Choroid plexus epithelial cell (primary cell): ENCODE data around the gene FRY.
A peak's percentile ranks its signal among the peaks of the same experiment; 100 is the strongest.

Experiments
- DNase-seq: peaks from one replicate; pipeline ENCODE4 v3.0.0-alpha.2; 2010; ENCODE audit warnings: low read depth
- H3K4me3 ChIP-seq: 2 replicates; pipeline ENCODE4 v1.5.1; 2011; ENCODE audit warnings: low read depth, mild to moderate bottlenecking, control low read depth, low read length, moderate library complexity
- TF ChIP-seq, protein P1 (sequence below): conservative IDR thresholded peaks from 2 replicates; pipeline ENCODE4 v1.5.1; 2011; ENCODE audit warnings: low read depth, mild to moderate bottlenecking, control low read depth, inconsistent platforms, low read length, moderate library complexity

Gene FRY

GRCh38 chr13:32039528-32039927 lies 8.0 kb downstream of the FRY start:
- DNase-seq = no peak
- TF ChIP-seq, protein P1, sequence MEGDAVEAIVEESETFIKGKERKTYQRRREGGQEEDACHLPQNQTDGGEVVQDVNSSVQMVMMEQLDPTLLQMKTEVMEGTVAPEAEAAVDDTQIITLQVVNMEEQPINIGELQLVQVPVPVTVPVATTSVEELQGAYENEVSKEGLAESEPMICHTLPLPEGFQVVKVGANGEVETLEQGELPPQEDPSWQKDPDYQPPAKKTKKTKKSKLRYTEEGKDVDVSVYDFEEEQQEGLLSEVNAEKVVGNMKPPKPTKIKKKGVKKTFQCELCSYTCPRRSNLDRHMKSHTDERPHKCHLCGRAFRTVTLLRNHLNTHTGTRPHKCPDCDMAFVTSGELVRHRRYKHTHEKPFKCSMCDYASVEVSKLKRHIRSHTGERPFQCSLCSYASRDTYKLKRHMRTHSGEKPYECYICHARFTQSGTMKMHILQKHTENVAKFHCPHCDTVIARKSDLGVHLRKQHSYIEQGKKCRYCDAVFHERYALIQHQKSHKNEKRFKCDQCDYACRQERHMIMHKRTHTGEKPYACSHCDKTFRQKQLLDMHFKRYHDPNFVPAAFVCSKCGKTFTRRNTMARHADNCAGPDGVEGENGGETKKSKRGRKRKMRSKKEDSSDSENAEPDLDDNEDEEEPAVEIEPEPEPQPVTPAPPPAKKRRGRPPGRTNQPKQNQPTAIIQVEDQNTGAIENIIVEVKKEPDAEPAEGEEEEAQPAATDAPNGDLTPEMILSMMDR = no peak
- H3K4me3 ChIP-seq = no peak overlapping the region

DNA sequence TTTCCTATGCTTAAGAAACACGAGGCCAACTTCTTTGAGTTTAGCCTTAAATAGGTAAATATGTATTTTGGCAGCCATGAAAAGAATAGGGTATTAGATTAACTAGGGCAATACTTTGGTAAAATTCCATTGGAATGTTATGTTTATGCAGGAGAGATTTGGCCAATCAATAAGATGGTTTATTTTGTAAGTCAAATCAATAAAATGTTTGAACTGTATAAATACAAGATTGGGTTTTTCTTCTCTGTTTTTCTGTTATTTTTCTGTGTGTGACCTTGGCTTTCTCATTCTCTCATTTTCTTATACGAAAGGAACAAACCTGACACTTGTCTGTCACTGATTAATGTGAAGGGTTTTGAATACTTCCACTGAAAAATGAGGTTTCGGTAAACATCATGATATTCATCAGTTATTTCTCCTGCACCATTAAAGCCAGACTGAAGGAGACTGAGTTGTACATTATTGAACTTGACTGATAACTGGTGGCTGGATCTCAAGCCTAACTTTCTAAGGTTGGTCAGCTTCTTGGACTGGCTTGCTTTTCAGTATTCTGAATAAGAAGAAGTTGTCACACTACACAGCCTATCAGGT lies 8.6 kb downstream of the FRY start:
- DNase-seq = no peak
- no peak overlapping the region for H3K4me3 ChIP-seq
- TF ChIP-seq, protein P1 = no peak

DNA sequence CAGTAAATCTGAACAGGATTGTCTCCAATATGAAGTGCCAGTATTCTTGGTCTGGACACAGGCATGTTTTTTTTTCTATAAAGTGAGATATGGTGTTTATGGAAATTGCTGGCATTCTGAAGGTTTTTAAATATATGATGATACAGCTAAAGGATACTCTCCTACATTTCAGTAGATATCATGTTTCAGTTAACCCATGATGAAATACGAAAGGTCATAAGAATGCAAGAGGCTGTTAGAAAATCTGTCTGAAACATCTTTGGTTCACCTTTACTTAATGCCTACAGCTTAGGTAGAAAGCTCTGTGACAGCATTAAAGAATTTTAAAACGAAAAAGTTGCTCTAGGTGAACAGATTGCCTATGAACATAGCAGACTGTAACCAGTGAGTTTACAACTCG lies 9.1 kb downstream of the FRY start:
- no peak overlapping the region for H3K4me3 ChIP-seq
- TF ChIP-seq, protein P1 = no peak
- peak; percentile 45 for DNase-seq

GRCh38 chr13:32041429-32041828 lies 9.9 kb downstream of the FRY start:
- TF ChIP-seq, protein P1 = no peak
- no peak for DNase-seq

GRCh38 chr13:32042551-32042950 lies 11.0 kb downstream of the FRY start:
- no peak for DNase-seq
- TF ChIP-seq, protein P1 = no peak
- no peak overlapping the region for H3K4me3 ChIP-seq

More at GRCh38 chr13:32041429-32041828, 9.9 kb downstream of the FRY start:
- no peak overlapping the region for H3K4me3 ChIP-seq

DNA sequence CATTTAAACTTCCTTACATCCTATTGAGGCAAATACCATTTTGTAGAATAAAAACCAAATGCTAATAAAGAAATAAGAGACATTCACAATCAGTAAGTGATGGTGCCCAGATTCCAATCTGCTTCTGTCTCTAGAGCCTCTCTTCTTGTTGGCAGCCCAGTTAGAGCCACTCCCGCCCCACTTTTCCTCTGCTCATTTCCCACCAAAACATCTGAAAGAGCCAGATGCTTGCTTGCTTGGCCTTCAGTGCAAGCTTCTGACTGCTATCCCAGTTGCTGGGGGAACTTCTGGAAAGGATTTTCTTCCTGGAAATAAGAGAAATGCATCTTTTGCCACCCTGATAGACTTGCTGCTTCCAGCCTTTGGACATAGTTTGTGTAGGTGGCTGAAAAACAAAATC lies 12.9 kb downstream of the FRY start:
- no peak overlapping the region for H3K4me3 ChIP-seq
- TF ChIP-seq, protein P1 = no peak
- DNase-seq = no peak

DNA sequence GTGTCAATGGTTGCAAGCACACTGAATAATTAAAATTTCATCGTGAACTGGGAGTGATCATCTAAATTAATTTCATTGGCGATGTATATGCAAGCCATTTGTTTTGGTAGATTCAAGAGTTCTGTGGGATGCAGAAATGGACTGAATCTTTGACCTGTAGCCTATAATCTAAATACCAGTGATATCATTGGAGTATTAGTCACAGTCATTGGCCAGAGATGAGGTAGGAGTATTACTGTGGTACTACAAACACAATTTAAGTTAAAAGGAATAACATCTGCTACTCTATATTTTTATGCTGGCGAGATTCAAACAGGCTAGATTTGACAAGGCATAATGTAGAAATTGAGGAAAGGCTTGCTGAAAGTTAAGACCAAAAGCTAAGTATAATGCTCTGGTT lies 14.0 kb downstream of the FRY start:
- H3K4me3 ChIP-seq = no peak overlapping the region
- TF ChIP-seq, protein P1 = no peak
- no peak for DNase-seq
